HEK293 (cell line): ENCODE measurements around the gene LENEP.

ENCODE experiments used
- CTCF ChIA-PET: fragments of 350-600 bp; formaldehyde crosslinking; extraction: SDS; loops from one replicate; lab custom pipeline; 2021; ENCODE audit warnings: antibody characterized with exemption; lab: Yijun Ruan, JAX
- POLR2A ChIA-PET: fragments of 300-600 bp; formaldehyde crosslinking; extraction: SDS; loops from one replicate; lab custom pipeline; 2020; ENCODE audit warnings: antibody characterized with exemption, inconsistent platforms; lab: Yijun Ruan, JAX
- H3K27ac ChIP-seq: fragments of 200-500 bp; sonication (Bioruptor generic); 2 replicates; pipeline ENCODE4 v1.5.1; 2014; ENCODE audit warnings: low read depth, low read length, control low read depth, inconsistent platforms; ENCODE audit errors: extremely low read depth
- H3K36me3 ChIP-seq, 2 experiments: fragments of 200-500 bp in 1 of 2; sonication (Bioruptor generic) in 1 of 2; 1 replicate in 1 of 2; 2 replicates in 1 of 2; pipeline ENCODE4 v1.5.1; 2014 to 2017; ENCODE audit warnings: inconsistent platforms in 2 of 2, low read length in 2 of 2; ENCODE audit not compliant: control insufficient read depth in 2 of 2, insufficient read depth in 1 of 2
- H3K4me1 ChIP-seq: fragments of 200-500 bp; sonication (Bioruptor generic); 2 replicates; pipeline ENCODE4 v1.5.1; 2014; ENCODE audit warnings: mild to moderate bottlenecking, low read length, inconsistent platforms; ENCODE audit not compliant: control insufficient read depth, insufficient read depth
- H3K4me3 ChIP-seq: 2 replicates; pipeline ENCODE4 v1.5.1; 2011; ENCODE audit warnings: low read depth, mild to moderate bottlenecking, control low read depth, low read length, moderate library complexity
- H3K9me3 ChIP-seq: fragments of 200-500 bp; sonication (Bioruptor generic); 2 replicates; pipeline ENCODE4 v1.5.1; 2014; ENCODE audit warnings: low read depth, low read length, inconsistent platforms; ENCODE audit not compliant: control insufficient read depth, insufficient read depth
- BCL11A ChIP-seq: fragments of 450-650 bp; formaldehyde crosslinking; IDR thresholded peaks from 2 replicates; pipeline ENCODE4 v1.5.1; 2016; ENCODE audit warnings: low read depth, missing biosample characterization, missing genetic modification characterization
- MEIS1 ChIP-seq: sonication (generic); formaldehyde crosslinking; IDR thresholded peaks from 2 replicates; pipeline ENCODE4 v1.8.1; 2022; ENCODE audit warnings: missing genetic modification reagents, mild to moderate bottlenecking, borderline replicate concordance
- OVOL3 ChIP-seq: fragments of 450-650 bp; formaldehyde crosslinking; IDR thresholded peaks from 2 replicates; pipeline ENCODE4 v1.5.1; 2016; ENCODE audit warnings: missing biosample characterization, missing genetic modification characterization
- SALL2 ChIP-seq: fragments of 450-650 bp; formaldehyde crosslinking; IDR thresholded peaks from 2 replicates; pipeline ENCODE4 v1.5.0; 2017; ENCODE audit warnings: missing biosample characterization, mild to moderate bottlenecking, missing genetic modification characterization, borderline replicate concordance
- ZFHX2 ChIP-seq: fragments of 450-650 bp; formaldehyde crosslinking; conservative IDR thresholded peaks from 2 replicates; pipeline ENCODE4 v1.5.1; 2016; ENCODE audit warnings: missing biosample characterization, missing genetic modification characterization
- ZFP41 ChIP-seq: fragments of 450-650 bp; formaldehyde crosslinking; IDR thresholded peaks from 2 replicates; pipeline ENCODE4 v1.5.1; 2016; ENCODE audit warnings: missing biosample characterization, missing genetic modification characterization, borderline replicate concordance
- ZNF266 ChIP-seq: fragments of 450-650 bp; formaldehyde crosslinking; IDR thresholded peaks from 2 replicates; pipeline ENCODE4 v1.5.1; 2016; ENCODE audit warnings: missing biosample characterization, missing genetic modification characterization, low read depth
- ZNF426 ChIP-seq: fragments of 450-650 bp; formaldehyde crosslinking; IDR thresholded peaks from 2 replicates; pipeline ENCODE4 v1.5.1; 2017; ENCODE audit warnings: missing biosample characterization, missing genetic modification characterization, mild to moderate bottlenecking, inconsistent platforms, moderate library complexity
- ZNF600 ChIP-seq: fragments of 450-650 bp; formaldehyde crosslinking; IDR thresholded peaks from 2 replicates; pipeline ENCODE4 v1.5.1; 2016; ENCODE audit warnings: missing biosample characterization, missing genetic modification characterization
- ZSCAN30 ChIP-seq: fragments of 450-650 bp; IDR thresholded peaks from 2 replicates; pipeline ENCODE4 v1.5.1; 2018; ENCODE audit warnings: missing biosample characterization, mild to moderate bottlenecking, missing genetic modification characterization, moderate library complexity
- TF ChIP-seq, protein P1 (sequence below): fragments of 450-650 bp; formaldehyde crosslinking; IDR thresholded peaks from 2 replicates; pipeline ENCODE4 v1.5.1; 2016; ENCODE audit warnings: missing biosample characterization, missing genetic modification characterization, borderline replicate concordance
- TF ChIP-seq, protein P2 (sequence below): fragments of 450-650 bp; formaldehyde crosslinking; IDR thresholded peaks from 2 replicates; pipeline ENCODE4 v1.5.1; 2017; ENCODE audit warnings: missing biosample characterization, missing genetic modification characterization
- TF ChIP-seq, protein P3 (sequence below): fragments of 450-650 bp; formaldehyde crosslinking; IDR thresholded peaks from 2 replicates; pipeline ENCODE4 v1.5.1; 2016; ENCODE audit warnings: missing biosample characterization, missing genetic modification characterization
- TF ChIP-seq, protein P4 (sequence below): fragments of 450-650 bp; formaldehyde crosslinking; IDR thresholded peaks from 2 replicates; pipeline ENCODE4 v1.5.1; 2016; ENCODE audit warnings: missing biosample characterization, missing genetic modification characterization
- TF ChIP-seq, protein P5 (sequence below): fragments of 450-650 bp; formaldehyde crosslinking; IDR thresholded peaks from 2 replicates; pipeline ENCODE4 v1.5.1; 2016; ENCODE audit warnings: missing biosample characterization, missing genetic modification characterization
- TF ChIP-seq, protein P6 (sequence below): fragments of 450-650 bp; formaldehyde crosslinking; IDR thresholded peaks from 2 replicates; pipeline ENCODE4 v1.5.1; 2016; ENCODE audit warnings: missing biosample characterization, missing genetic modification characterization

Gene LENEP

DNA sequence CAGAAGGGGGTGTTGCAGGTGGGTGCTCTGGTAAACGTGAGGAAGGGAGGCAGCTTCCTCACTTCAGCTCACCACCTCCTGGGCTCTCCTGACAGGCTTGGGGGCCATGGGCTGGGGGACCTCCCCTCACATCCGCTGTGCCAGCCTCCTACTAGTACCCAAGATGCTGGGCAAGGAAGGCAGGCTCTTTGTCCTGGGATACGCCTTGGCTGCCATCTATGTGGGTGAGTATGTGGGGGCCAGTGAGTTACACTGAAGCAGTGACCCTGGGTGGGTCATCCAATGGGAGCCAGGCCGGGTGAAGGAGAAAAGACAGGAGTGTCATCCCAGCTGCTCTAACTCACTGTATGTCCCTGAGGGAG is 45.9 kb downstream of the LENEP start:
- no peak overlapping the region for H3K4me3 ChIP-seq
- POLR2A ChIA-PET = no interaction called here
- no peaks in the 10 kb centered on the region for H3K36me3 ChIP-seq

DNA sequence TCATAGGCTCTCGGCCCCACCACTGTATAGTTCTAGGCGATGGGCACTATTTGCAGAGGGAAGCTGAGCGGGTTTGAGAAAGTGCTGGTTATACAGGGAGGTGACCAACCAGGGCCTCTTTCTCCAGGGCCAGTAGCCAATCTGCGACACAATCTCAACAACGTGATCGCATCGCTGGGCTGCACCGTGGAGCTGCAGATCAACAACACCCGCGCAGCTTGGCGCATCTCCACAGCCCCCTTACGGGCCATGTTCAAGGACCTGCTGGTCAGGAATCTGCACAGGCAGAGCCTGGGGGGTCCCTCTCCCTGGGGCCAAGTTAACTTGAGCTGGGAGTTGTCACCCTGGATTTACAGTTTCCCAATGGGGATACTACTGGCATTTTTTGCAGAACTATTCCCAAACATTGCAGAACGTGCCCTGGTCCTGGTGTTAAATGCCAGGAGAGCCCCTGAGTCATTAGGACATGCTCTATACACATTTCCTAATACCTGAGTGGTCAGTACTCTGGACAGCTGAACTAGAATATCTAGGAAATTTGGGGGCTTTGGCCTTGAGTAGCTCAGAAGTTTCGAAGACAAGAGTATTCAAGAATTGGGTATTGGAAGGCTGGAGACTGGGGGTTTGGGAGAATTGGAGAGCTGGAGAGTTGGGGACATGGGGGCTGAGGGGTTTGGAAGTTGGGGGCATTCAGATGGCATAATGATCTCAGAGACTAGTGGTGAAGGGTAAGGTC is 47.1 kb downstream of the LENEP start:
- CTCF ChIA-PET = interaction anchor here (0.6 to 9.2 kb wide), 8 partner anchors 8 to 128 kb away, joined by 3 to 94 read pairs (median 4); partner anchors contain the start of gene ADAM15
- POLR2A ChIA-PET = interaction anchor here (0.6 kb wide), 1 partner anchor 33 kb away, joined by 4 read pairs; no protein-coding TSS in a partner anchor
- Histone ChIP-seq H3K9me3 (no peaks in the 10 kb centered on the region), H3K4me1 (no peaks in the 10 kb centered on the region), H3K4me3 (no peak overlapping the region), H3K27ac (no peak overlapping the region), H3K36me3 (no peaks in the 10 kb centered on the region)
- TF ChIP-seq ZNF426 (tag by site-specific recombination) (no peak), SALL2 (tag by site-specific recombination) (no peak), ZNF600 (tag by site-specific recombination) (0 out of 2 replicates have a peak, but pooled peaks have one; percentile 18)
- TF ChIP-seq, protein P1, sequence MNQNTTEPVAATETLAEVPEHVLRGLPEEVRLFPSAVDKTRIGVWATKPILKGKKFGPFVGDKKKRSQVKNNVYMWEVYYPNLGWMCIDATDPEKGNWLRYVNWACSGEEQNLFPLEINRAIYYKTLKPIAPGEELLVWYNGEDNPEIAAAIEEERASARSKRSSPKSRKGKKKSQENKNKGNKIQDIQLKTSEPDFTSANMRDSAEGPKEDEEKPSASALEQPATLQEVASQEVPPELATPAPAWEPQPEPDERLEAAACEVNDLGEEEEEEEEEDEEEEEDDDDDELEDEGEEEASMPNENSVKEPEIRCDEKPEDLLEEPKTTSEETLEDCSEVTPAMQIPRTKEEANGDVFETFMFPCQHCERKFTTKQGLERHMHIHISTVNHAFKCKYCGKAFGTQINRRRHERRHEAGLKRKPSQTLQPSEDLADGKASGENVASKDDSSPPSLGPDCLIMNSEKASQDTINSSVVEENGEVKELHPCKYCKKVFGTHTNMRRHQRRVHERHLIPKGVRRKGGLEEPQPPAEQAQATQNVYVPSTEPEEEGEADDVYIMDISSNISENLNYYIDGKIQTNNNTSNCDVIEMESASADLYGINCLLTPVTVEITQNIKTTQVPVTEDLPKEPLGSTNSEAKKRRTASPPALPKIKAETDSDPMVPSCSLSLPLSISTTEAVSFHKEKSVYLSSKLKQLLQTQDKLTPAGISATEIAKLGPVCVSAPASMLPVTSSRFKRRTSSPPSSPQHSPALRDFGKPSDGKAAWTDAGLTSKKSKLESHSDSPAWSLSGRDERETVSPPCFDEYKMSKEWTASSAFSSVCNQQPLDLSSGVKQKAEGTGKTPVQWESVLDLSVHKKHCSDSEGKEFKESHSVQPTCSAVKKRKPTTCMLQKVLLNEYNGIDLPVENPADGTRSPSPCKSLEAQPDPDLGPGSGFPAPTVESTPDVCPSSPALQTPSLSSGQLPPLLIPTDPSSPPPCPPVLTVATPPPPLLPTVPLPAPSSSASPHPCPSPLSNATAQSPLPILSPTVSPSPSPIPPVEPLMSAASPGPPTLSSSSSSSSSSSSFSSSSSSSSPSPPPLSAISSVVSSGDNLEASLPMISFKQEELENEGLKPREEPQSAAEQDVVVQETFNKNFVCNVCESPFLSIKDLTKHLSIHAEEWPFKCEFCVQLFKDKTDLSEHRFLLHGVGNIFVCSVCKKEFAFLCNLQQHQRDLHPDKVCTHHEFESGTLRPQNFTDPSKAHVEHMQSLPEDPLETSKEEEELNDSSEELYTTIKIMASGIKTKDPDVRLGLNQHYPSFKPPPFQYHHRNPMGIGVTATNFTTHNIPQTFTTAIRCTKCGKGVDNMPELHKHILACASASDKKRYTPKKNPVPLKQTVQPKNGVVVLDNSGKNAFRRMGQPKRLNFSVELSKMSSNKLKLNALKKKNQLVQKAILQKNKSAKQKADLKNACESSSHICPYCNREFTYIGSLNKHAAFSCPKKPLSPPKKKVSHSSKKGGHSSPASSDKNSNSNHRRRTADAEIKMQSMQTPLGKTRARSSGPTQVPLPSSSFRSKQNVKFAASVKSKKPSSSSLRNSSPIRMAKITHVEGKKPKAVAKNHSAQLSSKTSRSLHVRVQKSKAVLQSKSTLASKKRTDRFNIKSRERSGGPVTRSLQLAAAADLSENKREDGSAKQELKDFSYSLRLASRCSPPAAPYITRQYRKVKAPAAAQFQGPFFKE (tag by site-specific recombination) = no peak
- TF ChIP-seq, protein P2, sequence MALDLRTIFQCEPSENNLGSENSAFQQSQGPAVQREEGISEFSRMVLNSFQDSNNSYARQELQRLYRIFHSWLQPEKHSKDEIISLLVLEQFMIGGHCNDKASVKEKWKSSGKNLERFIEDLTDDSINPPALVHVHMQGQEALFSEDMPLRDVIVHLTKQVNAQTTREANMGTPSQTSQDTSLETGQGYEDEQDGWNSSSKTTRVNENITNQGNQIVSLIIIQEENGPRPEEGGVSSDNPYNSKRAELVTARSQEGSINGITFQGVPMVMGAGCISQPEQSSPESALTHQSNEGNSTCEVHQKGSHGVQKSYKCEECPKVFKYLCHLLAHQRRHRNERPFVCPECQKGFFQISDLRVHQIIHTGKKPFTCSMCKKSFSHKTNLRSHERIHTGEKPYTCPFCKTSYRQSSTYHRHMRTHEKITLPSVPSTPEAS (tag by site-specific recombination) = no peak
- TF ChIP-seq, protein P3, sequence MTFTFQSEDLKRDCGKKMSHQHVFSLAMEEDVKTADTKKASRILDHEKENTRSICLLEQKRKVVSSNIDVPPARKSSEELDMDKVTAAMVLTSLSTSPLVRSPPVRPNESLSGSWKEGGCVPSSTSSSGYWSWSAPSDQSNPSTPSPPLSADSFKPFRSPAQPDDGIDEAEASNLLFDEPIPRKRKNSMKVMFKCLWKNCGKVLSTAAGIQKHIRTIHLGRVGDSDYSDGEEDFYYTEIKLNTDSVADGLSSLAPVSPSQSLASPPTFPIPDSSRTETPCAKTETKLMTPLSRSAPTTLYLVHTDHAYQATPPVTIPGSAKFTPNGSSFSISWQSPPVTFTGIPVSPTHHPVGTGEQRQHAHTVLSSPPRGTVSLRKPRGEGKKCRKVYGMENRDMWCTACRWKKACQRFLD (tag by site-specific recombination) = no peak
- TF ChIP-seq, protein P4, sequence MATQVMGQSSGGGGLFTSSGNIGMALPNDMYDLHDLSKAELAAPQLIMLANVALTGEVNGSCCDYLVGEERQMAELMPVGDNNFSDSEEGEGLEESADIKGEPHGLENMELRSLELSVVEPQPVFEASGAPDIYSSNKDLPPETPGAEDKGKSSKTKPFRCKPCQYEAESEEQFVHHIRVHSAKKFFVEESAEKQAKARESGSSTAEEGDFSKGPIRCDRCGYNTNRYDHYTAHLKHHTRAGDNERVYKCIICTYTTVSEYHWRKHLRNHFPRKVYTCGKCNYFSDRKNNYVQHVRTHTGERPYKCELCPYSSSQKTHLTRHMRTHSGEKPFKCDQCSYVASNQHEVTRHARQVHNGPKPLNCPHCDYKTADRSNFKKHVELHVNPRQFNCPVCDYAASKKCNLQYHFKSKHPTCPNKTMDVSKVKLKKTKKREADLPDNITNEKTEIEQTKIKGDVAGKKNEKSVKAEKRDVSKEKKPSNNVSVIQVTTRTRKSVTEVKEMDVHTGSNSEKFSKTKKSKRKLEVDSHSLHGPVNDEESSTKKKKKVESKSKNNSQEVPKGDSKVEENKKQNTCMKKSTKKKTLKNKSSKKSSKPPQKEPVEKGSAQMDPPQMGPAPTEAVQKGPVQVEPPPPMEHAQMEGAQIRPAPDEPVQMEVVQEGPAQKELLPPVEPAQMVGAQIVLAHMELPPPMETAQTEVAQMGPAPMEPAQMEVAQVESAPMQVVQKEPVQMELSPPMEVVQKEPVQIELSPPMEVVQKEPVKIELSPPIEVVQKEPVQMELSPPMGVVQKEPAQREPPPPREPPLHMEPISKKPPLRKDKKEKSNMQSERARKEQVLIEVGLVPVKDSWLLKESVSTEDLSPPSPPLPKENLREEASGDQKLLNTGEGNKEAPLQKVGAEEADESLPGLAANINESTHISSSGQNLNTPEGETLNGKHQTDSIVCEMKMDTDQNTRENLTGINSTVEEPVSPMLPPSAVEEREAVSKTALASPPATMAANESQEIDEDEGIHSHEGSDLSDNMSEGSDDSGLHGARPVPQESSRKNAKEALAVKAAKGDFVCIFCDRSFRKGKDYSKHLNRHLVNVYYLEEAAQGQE (tag by site-specific recombination) = peak; percentile 59; the same call in 1 of the 2 replicates
- TF ChIP-seq, protein P5, sequence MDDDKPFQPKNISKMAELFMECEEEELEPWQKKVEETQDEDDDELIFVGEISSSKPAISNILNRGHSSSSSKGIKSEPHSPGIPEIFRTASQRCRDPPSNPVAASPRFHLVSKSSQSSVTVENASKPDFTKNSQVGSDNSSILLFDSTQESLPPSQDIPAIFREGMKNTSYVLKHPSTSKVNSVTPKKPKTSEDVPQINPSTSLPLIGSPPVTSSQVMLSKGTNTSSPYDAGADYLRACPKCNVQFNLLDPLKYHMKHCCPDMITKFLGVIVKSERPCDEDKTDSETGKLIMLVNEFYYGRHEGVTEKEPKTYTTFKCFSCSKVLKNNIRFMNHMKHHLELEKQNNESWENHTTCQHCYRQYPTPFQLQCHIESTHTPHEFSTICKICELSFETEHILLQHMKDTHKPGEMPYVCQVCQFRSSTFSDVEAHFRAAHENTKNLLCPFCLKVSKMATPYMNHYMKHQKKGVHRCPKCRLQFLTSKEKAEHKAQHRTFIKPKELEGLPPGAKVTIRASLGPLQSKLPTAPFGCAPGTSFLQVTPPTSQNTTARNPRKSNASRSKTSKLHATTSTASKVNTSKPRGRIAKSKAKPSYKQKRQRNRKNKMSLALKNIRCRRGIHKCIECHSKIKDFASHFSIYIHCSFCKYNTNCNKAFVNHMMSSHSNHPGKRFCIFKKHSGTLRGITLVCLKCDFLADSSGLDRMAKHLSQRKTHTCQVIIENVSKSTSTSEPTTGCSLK (tag by site-specific recombination) = no peak

More for the DNA sequence above, 45.9 kb downstream of the LENEP start:
- H3K9me3 ChIP-seq = no peaks in the 10 kb centered on the region
- H3K27ac ChIP-seq = no peak overlapping the region
- TF ChIP-seq ZNF266 = no peak
- no peak for TF ChIP-seq OVOL3 (tag by site-specific recombination)
- TF ChIP-seq, protein P6, sequence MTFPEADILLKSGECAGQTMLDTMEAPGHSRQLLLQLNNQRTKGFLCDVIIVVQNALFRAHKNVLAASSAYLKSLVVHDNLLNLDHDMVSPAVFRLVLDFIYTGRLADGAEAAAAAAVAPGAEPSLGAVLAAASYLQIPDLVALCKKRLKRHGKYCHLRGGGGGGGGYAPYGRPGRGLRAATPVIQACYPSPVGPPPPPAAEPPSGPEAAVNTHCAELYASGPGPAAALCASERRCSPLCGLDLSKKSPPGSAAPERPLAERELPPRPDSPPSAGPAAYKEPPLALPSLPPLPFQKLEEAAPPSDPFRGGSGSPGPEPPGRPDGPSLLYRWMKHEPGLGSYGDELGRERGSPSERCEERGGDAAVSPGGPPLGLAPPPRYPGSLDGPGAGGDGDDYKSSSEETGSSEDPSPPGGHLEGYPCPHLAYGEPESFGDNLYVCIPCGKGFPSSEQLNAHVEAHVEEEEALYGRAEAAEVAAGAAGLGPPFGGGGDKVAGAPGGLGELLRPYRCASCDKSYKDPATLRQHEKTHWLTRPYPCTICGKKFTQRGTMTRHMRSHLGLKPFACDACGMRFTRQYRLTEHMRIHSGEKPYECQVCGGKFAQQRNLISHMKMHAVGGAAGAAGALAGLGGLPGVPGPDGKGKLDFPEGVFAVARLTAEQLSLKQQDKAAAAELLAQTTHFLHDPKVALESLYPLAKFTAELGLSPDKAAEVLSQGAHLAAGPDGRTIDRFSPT (tag by site-specific recombination) = no peak
- no peak for TF ChIP-seq ZSCAN30 (tag by site-specific recombination)
- no peak for TF ChIP-seq MEIS1 (CRISPR knock-in tag)
- TF ChIP-seq ZFHX2 (tag by site-specific recombination) = no peak
- no peak for TF ChIP-seq BCL11A (tag by site-specific recombination)
- TF ChIP-seq ZFP41 (tag by site-specific recombination) = no peak
- no peaks in the 10 kb centered on the region for H3K4me1 ChIP-seq
- CTCF ChIA-PET = interaction anchor here (0.6 to 7.4 kb wide), 6 partner anchors 9 to 85 kb away, joined by 3 to 38 read pairs (median 4); partner anchors contain the start of genes ADAM15 and PYGO2
